Activated CD4-positive, alpha-beta T cell treated with anti-CD3 and anti-CD28 coated beads for 36 hours (primary cell): ENCODE results near the gene SDHAF1. TPM values are rescaled to one million over a fixed set of nuclear protein-coding genes. Genes with fewer than 3 reads are reported as not detected.

Experiments used
- ATAC-seq: fragments of 200-7000 bp; cut with Tn5 transposase; one replicate; pipeline ENCODE4 v1.10.0; 2021; ENCODE audit warnings: mild to moderate bottlenecking, moderate library complexity
- CTCF ChIA-PET: fragments of 350-600 bp; sonication (Branson Sonifier 250); formaldehyde crosslinking; loops from one replicate; lab custom pipeline; 2021; ENCODE audit warnings: antibody characterized with exemption; lab: Charles Lee
- POLR2A ChIA-PET: fragments of 350-600 bp; sonication (Branson Sonifier 250); formaldehyde crosslinking; loops from one replicate; lab custom pipeline; 2021; ENCODE audit warnings: antibody characterized with exemption, inconsistent platforms; lab: Charles Lee
- DNase-seq: peaks from one replicate; pipeline ENCODE4 v3.0.0-alpha.2; 2020
- H3K27ac Mint-ChIP-seq: one replicate; pipeline ENCODE4 v1.8.0; 2021; ENCODE audit warnings: mixed read lengths
- H3K27me3 Mint-ChIP-seq: one replicate; pipeline ENCODE4 v1.8.0; 2021; ENCODE audit warnings: mixed read lengths
- H3K36me3 Mint-ChIP-seq: one replicate; pipeline ENCODE4 v1.8.0; 2021; ENCODE audit warnings: low read depth, mixed read lengths
- H3K4me1 Mint-ChIP-seq: one replicate; pipeline ENCODE4 v1.8.0; 2021; ENCODE audit warnings: mixed read lengths
- H3K4me3 Mint-ChIP-seq: one replicate; pipeline ENCODE4 v1.8.0; 2021; ENCODE audit warnings: mild to moderate bottlenecking, moderate library complexity, mixed read lengths
- H3K9me3 Mint-ChIP-seq: one replicate; pipeline ENCODE4 v1.8.0; 2021; ENCODE audit warnings: low read depth, mixed read lengths
- intact Hi-C, 2 experiments: fragments of 100-400 bp; cut with DNase I in 1 of 2; cut with micrococcal nuclease in 1 of 2; formaldehyde crosslinking; loops; one replicate each; pipeline versions ENCODE4 v1.14.2 to v1.15.1; 2022 to 2024; cut with DNase I, micrococcal nuclease
- total RNA-seq, 2 experiments: library from RNA; stranded (reverse); gene quantifications; one replicate each; pipeline ENCODE4 v1.2.3, GENCODE V29; 2021

SDHAF1 gene
- total RNA-seq, 2 experiments from 2014 or later = 16.0 to 19.2 TPM

- no peaks in the 10 kb centered on the region for H3K27me3 Mint-ChIP-seq
- H3K9me3 Mint-ChIP-seq = no peaks in the 10 kb centered on the region
- peaks cover 9% of the 10 kb centered on the region for H3K36me3 Mint-ChIP-seq
- ATAC-seq (no peak), DNase-seq (no peak)
- POLR2A ChIA-PET = no interaction called here
- no peak overlapping the region for H3K4me3 Mint-ChIP-seq
- intact Hi-C loops = no loop called here
- no peak overlapping the region for H3K27ac Mint-ChIP-seq
- CTCF ChIA-PET = no interaction called here
- no peaks in the 10 kb centered on the region for H3K4me1 Mint-ChIP-seq
These were observed 49.0 kb downstream of the SDHAF1 start for GRCh38 chr19:36043952-36044351.

Other genes starting within 250 kb of the SDHAF1 start
- 10 to 100 TPM; 31.6 to 37.5 TPM for gene U2AF1L4, start 249.8 kb upstream of the SDHAF1 start, total RNA-seq
- 10 to 100 TPM; 36.0 to 37.9 TPM for gene PSENEN, start 249.5 kb upstream of the SDHAF1 start, total RNA-seq
- gene LIN37, start 246.6 kb upstream of the SDHAF1 start, total RNA-seq = 10 to 100 TPM in 1 of 2 experiments, 1 to 10 TPM in 1; 8.4 to 12.7 TPM
- gene HSPB6, start 238.2 kb upstream of the SDHAF1 start, total RNA-seq = under 1 TPM; 0.53 to 0.93 TPM
- 10 to 100 TPM; 39.8 to 62.8 TPM for gene PROSER3, start 237.0 kb upstream of the SDHAF1 start, total RNA-seq
- 10 to 100 TPM; 27.8 to 35.2 TPM for gene ARHGAP33, start 219.6 kb upstream of the SDHAF1 start, total RNA-seq
- not detected for gene PRODH2, start 182.3 kb upstream of the SDHAF1 start, total RNA-seq
- not detected for gene NPHS1, start 142.7 kb upstream of the SDHAF1 start, total RNA-seq
- gene KIRREL2, start 138.3 kb upstream of the SDHAF1 start, total RNA-seq = under 1 TPM; 0.93 to 0.98 TPM
- gene APLP1, start 126.6 kb upstream of the SDHAF1 start, total RNA-seq = 1 to 10 TPM; 2.3 to 3.0 TPM
- gene NFKBID, start 94.6 kb upstream of the SDHAF1 start, total RNA-seq = 10 to 100 TPM; 60.1 TPM
- 10 to 100 TPM; 27.0 to 32.7 TPM for gene HCST, start 92.7 kb upstream of the SDHAF1 start, total RNA-seq
- not detected for gene TYROBP, start 86.9 kb upstream of the SDHAF1 start, total RNA-seq
- gene LRFN3, start 58.8 kb upstream of the SDHAF1 start, total RNA-seq = 1 to 10 TPM; 7.8 to 8.3 TPM
- gene SYNE4, start 13.6 kb downstream of the SDHAF1 start, total RNA-seq = 1 to 10 TPM; 1.6 to 1.7 TPM
- 10 to 100 TPM; 40.6 to 42.2 TPM for gene ALKBH6, start 19.0 kb downstream of the SDHAF1 start, total RNA-seq
- under 1 TPM; 0.16 to 0.42 TPM for gene CLIP3, start 37.7 kb downstream of the SDHAF1 start, total RNA-seq
- gene THAP8, start 59.1 kb downstream of the SDHAF1 start, total RNA-seq = 1 to 10 TPM; 3.1 to 3.4 TPM
- gene WDR62, start 59.7 kb downstream of the SDHAF1 start, total RNA-seq = 10 to 100 TPM; 13.6 to 14.3 TPM
- gene OVOL3, start 116.0 kb downstream of the SDHAF1 start, total RNA-seq = not detected
- gene POLR2I, start 119.7 kb downstream of the SDHAF1 start, total RNA-seq = 10 to 100 TPM; 89.6 to 97.3 TPM
- gene TBCB, start 120.3 kb downstream of the SDHAF1 start, total RNA-seq = 100 to 1,000 TPM; 111 to 117 TPM
- 100 to 1,000 TPM; 345 to 452 TPM for gene CAPNS1, start 144.9 kb downstream of the SDHAF1 start, total RNA-seq
- not detected for gene COX7A1, start 157.3 kb downstream of the SDHAF1 start, total RNA-seq
- 1 to 10 TPM; 2.8 to 2.9 TPM for gene ZNF565, start 219.5 kb downstream of the SDHAF1 start, total RNA-seq
- gene ZNF146, start 219.9 kb downstream of the SDHAF1 start, total RNA-seq = 100 to 1,000 TPM; 105 to 111 TPM